Measurements from ENCODE around the gene MAP4K3.
"Not testable (repeated sequence)": the region's sequence is repeated elsewhere in the genome, so short reads cannot be mapped to it uniquely, and the experiment has no call there.

Gene MAP4K3

GRCh38 chr2:39362595-39362994 is 74.5 kb downstream of the MAP4K3 start:
- no peak for DNase-seq

- no peak for DNase-seq
These were observed 75.6 kb downstream of the MAP4K3 start for GRCh38 chr2:39361511-39361910.

- not testable (repeated sequence) for DNase-seq
These were observed 76.7 kb downstream of the MAP4K3 start for GRCh38 chr2:39360342-39360741.

DNA sequence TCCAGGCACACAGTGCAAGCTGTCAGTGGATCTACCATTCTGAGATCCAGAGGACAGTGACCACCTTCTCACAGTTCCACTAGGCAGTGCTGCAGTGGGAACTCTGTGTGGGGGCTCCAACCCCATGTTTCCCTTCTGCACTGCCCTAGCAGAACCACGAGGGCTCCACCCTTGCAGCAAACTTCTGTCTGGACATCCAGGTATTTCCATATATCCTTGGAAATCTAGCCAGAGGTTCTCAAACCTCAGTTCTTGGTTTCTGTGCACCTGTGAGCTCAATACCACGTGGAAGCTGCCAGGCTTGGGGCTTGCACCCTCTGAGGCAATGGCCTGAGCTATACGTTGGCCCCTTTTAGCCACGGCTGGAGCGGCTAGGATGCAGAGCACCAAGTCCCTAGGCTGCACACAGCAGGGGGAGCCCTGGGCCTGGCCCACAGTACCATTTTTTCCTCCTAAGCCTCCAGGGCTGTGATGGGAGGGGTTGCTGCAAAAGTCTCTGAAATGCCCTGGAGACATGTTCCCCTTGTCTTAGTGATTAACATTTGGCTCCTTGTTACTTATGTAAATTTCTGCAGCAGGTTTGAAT is 77.5 kb downstream of the MAP4K3 start:
- no peak for DNase-seq

DNA sequence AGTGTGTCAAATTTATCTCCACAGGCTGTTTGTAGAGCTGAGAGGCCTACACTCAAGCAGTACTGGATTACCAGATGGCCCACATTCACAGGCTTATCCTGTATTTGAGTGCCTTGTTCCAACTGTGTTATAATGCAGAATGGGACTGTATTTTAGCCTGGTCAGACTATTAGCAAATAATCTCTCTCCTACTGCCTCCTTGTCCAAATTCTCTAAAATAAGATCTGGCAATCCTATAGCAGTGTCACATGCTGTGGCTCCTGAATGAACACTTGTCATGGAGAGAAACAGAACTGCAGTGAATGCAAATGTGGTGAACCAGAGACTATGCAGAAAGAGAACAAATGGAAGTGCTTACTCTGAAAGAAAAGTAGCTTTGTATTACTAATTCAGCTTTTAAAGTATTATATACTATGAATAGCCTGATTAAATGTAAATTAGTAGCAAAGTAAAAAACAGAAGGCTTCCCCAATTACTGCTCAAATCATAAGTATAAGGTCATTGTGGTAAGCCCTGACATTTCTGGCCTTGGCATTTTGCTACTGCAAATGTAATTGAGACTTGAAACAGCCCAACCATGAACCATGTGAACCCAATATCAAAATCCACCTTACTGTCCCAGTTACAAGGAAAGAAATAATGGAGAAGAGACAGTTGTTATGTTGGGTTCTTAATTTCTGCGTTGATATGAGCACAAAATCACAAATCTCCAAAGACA is 80.0 kb downstream of the MAP4K3 start:
- no peak for DNase-seq

- DNase-seq: no peak
These were observed 86.4 kb downstream of the MAP4K3 start for GRCh38 chr2:39350658-39351057.

DNA sequence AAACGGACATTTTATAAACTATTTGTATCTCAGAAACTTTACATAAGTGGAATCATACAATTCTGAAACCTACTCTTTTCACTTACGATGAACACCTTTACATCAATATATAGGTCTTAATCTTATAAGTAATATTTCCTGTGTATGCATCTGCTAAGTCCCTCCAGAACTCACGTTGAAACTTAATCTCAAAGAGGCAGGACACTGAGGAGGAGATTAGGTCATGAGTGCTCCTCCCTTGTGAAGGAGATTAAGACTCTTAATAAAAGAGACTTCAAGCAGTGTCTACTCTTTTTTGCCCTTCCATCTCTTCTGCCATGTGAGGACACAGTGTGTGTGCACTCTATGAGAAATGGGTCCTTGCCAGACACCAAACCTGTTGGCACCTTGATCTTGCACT is 98.6 kb downstream of the MAP4K3 start:
- no peak for DNase-seq

DNA sequence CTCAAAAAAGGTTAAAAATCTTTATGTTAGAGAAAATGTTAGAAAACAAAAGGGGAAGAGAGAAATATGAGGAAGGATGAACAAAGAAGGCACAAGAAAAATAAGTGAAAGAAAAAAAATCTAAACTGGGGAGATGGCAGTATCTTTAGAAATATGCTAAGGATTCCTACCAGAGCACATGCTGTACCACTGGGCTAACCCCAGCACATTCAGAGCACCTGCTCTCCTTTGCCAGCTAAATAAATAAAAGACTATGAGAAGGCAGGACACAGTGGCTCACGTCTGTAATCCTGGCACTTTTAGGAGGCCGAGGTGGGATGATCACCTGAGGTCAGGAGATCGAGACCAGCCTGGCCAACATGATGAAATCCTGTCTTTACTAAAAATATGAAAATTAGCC is 101.2 kb downstream of the MAP4K3 start:
- no peak for DNase-seq

DNA sequence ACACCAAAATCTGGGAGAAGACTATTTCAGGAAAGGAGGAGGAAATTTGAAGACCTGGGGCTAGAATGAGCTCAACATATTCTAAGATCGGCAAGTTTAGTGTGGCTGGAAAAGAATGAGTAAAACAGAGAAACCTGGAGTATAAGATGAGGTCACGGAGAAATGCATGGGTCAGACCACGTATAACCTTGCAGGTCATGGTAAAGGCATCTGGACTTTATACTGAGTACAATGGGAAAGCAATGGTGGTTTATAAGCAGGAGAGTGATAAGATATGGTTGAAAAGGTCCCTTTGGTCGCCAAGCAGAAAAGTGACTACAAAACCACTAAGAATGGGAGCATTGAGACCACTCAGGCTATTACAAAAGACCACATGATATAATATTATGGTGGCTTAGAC is 102.1 kb downstream of the MAP4K3 start:
- no peak for DNase-seq

DNA sequence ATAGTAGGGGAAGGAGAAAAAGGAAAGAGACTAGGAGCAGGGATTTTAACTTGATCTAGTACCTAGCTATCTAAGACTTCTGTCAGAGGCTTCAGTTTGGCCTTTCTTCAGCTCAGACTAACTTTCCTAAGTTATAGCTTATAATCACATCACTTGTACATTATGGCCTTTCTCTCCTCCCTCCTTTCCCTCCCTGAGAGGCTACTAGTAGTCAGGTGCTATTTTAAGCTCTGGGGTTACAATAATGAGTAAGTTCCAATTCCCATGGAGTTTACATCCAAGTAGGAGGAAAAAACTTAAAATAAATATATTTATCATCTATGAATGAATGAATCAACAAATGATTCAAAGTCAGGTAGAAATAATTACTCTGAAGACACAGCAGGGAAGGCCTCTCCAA is 102.6 kb downstream of the MAP4K3 start:
- no peak for DNase-seq

- DNase-seq: no peak
These were observed 110.4 kb downstream of the MAP4K3 start for GRCh38 chr2:39326644-39327043.

GRCh38 chr2:39325966-39326365 is 111.1 kb downstream of the MAP4K3 start:
- DNase-seq: no peak

GRCh38 chr2:39321056-39322035 is 115.7 kb downstream of the MAP4K3 start:
- not testable (repeated sequence) for DNase-seq

DNA sequence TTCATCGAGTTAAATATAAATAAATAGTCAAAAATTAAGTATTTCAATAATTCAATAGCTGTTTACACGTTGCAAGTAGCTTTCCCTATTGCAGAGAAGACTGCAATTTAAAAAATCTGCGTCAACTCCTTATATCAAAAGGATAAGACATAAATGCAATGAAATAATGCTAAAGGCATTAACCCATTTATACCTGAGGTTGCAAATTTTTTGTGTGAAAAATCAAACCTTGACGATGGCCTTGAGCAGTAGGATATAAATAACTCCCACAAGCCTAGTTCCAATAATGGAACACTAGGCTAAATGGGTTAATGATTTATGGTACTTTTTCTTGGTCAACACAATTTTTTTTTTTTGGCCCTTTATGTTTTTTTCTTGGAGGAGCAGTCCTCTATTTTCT is 116.9 kb downstream of the MAP4K3 start:
- no peak for DNase-seq

DNA sequence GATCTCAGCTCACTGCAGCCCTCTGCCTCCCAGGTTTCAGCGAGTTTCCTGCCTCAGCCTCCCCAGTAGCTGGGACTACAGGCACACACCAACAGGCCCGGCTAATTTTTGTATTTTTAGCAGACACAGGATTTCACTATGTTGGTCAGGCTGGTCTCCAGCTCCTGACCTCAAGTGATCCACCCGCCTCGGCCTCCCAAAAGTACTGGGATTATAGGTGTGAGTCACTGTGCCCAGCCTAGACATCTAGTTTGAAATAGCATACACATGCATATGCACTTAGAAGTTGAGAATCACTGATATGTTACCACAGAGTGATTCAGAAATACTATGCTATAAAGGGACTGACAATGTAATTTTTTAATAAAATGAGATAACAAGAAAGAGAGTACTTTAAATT is 123.5 kb downstream of the MAP4K3 start:
- DNase-seq: no peak

DNA sequence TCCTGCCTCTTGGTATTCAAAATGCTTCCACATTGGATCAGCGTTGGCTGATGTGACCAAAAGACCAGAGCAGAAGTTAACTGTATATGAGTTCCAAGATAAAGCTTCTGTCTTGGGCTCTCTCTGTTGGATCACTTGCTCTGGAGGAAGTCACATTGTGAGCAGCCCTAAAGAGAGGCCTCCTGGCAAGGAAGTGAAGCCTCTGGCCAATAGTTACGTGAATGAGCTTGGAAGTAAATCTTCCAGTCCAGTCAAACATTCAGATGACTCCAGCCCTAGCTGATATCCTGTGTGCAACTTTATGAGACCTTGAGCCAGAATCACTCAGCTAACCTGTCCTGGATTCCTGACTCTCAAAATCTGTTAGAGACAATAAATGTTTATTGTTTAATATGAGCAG is 125.6 kb downstream of the MAP4K3 start:
- DNase-seq: no peak

GRCh38 chr2:39308778-39309177 is 128.3 kb downstream of the MAP4K3 start:
- DNase-seq: no peak

DNA sequence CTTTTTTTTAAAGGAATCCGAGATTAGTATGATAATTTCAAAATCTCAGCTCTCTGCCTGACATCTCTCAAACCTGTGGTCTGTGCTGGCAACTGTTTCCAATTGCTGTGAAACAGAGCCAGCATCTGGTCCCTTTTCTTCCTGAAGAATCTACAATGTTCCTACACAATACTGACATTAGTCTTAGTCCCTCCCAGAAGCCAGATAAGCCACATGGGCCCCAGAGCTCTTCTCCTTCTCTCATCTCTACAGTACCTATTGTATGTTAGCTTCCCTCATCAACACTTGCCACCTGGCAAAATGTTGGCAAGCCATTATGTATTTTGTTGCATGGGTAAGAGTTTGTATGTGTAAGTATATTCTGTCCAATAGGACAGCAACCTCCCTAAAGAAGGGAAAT is 130.5 kb downstream of the MAP4K3 start:
- no peak for DNase-seq

- no peak for DNase-seq
These were observed 132.4 kb downstream of the MAP4K3 start for GRCh38 chr2:39304729-39305128.

DNA sequence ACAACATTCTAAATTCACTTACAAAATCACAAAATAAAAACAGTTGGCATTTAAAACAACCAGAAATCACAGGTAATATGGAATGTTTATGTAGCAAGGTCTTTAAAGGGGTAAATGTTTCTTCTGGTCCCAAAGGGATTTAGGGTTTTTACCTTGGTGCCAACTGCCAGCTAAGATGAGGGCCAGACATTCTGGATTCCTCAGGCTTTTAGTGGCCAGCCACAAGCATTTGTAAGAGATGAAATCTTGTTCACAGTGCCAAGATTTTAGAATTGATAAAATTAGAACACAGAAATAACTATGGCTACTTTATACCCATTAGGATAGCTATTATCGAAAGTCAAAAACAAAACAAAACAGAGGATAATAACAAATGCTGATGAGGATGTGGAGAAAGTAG is 132.9 kb downstream of the MAP4K3 start:
- no peak for DNase-seq

DNA sequence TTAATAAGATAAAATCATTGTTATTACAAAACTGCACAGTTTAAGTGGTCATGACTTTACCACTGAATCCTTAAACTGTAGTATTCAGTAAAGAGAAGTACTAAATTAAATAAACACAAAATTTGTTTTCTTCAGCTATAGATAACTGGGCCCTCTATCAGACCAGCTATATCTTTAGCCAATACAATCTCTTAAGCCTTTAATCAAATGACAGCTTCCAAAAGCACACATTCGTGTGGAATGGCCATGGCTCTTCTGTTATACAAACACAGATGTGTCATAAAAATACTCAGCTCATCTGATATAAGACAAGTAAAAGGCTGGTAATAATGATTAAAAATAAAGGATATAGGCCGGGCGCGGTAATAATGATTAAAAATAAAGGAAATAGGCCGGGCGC is 135.7 kb downstream of the MAP4K3 start:
- DNase-seq: no peak

GRCh38 chr2:39300044-39300978 is 136.8 kb downstream of the MAP4K3 start:
- no peak for DNase-seq

- DNase-seq: no peak
These were observed 146.7 kb downstream of the MAP4K3 start for GRCh38 chr2:39290433-39290832.

Measured in CD4-positive, alpha-beta T cell treated with Interleukin-12 subunit alpha and Interleukin-12 subunit beta, for 1 hour (primary cell).